ENCODE measurements around the gene NEK7. TPM values are rescaled to one million over a fixed set of nuclear protein-coding genes. Genes with fewer than 3 reads are reported as not detected.

Gene NEK7
- total RNA-seq, 3 donors from 2014 or later (not counting 1 experiment from before 2014, with no cell fraction given) = 34.1 to 57.5 (median 42.1) TPM

GRCh38 chr1:198162091-198162767 is 5.4 kb downstream of the NEK7 start:
- DNase-seq (peak in 1 of 2 donors; percentile 40), ATAC-seq (no peak)
- H3K4me1 ChIP-seq (ENCODE audit: control insufficient read depth, insufficient read depth, low read length) = peaks cover 49% of the 10 kb centered on the region
- H3K4me3 Mint-ChIP-seq = peak overlapping the region; percentile 2
- H3K27ac Mint-ChIP-seq = peak overlapping the region; percentile 89 to 96
- no peaks in the 10 kb centered on the region for H3K9me3 ChIP-seq (ENCODE audit: control insufficient read depth, insufficient read depth, low read length)
- H3K4me1 Mint-ChIP-seq = peaks cover 61 to 78% of the 10 kb centered on the region in 2 donors
- no peaks in the 10 kb centered on the region for H3K27me3 Mint-ChIP-seq (ENCODE audit: low read depth in 2 of 2)
- no peak for TF ChIP-seq CTCF (IDR thresholded peaks at IDR 0.05)
- no peak overlapping the region for H3K4me3 ChIP-seq (ENCODE audit: low read length)
- no peaks in the 10 kb centered on the region for H3K27me3 ChIP-seq (ENCODE audit: control insufficient read depth, insufficient read depth, low read length)
- 20% methylated on average over 1 of the region's 2 CpGs for WGBS (ENCODE audit: insufficient coverage)
- H3K9me3 Mint-ChIP-seq = no peaks in the 10 kb centered on the region
- H3K36me3 ChIP-seq (ENCODE audit: control insufficient read depth, insufficient read depth, low read length) = no peaks in the 10 kb centered on the region
- H3K36me3 Mint-ChIP-seq = no peaks in the 10 kb centered on the region
- intact Hi-C loops (cut with micrococcal nuclease) = loop anchor here (10.0 kb wide), 1 partner anchor 773 kb away; no protein-coding TSS in a partner anchor
- peak overlapping the region; percentile 62 for H3K27ac ChIP-seq (ENCODE audit: low read length)

GRCh38 chr1:198165927-198166647 is 9.3 kb downstream of the NEK7 start:
- H3K9me3 ChIP-seq (ENCODE audit: control insufficient read depth, insufficient read depth, low read length) = no peaks in the 10 kb centered on the region
- DNase-seq (peak in 1 of 2 donors; percentile 72), ATAC-seq (no peak)
- H3K36me3 ChIP-seq (ENCODE audit: control insufficient read depth, insufficient read depth, low read length) = no peaks in the 10 kb centered on the region
- Mint-ChIP-seq H3K9me3 (no peaks in the 10 kb centered on the region), H3K27ac (peak overlapping the region; percentile 94 to 96), H3K4me3 (peak overlapping the region; percentile 86), H3K4me1 (peaks cover 67 to 73% of the 10 kb centered on the region in 2 donors), H3K27me3 (ENCODE audit: low read depth in 2 of 2) (no peaks in the 10 kb centered on the region), H3K36me3 (no peaks in the 10 kb centered on the region)
- H3K27ac ChIP-seq (ENCODE audit: low read length) = peak overlapping the region; percentile 81
- H3K4me3 ChIP-seq (ENCODE audit: low read length) = no peak overlapping the region
- WGBS (ENCODE audit: insufficient coverage) = 48% methylated on average over 4 of the region's 5 CpGs
- H3K4me1 ChIP-seq (ENCODE audit: control insufficient read depth, insufficient read depth, low read length) = peaks cover 50% of the 10 kb centered on the region
- no peak for TF ChIP-seq CTCF (IDR thresholded peaks at IDR 0.05)
- intact Hi-C loops (cut with micrococcal nuclease) = loop anchor here (2.0 to 10.0 kb wide), 3 partner anchors 23 to 769 kb away; no protein-coding TSS in a partner anchor
- H3K27me3 ChIP-seq (ENCODE audit: control insufficient read depth, insufficient read depth, low read length) = no peaks in the 10 kb centered on the region

GRCh38 chr1:198166900-198167299 is 10.1 kb downstream of the NEK7 start:
- Histone ChIP-seq H3K27me3 (ENCODE audit: control insufficient read depth, insufficient read depth, low read length) (no peaks in the 10 kb centered on the region), H3K36me3 (ENCODE audit: control insufficient read depth, insufficient read depth, low read length) (no peaks in the 10 kb centered on the region), H3K4me3 (ENCODE audit: low read length) (no peak overlapping the region), H3K9me3 (ENCODE audit: control insufficient read depth, insufficient read depth, low read length) (no peaks in the 10 kb centered on the region), H3K27ac (ENCODE audit: low read length) (peak overlapping the region; percentile 81), H3K4me1 (ENCODE audit: control insufficient read depth, insufficient read depth, low read length) (peaks cover 56% of the 10 kb centered on the region)
- TF ChIP-seq CTCF (IDR thresholded peaks at IDR 0.05) = no peak
- Mint-ChIP-seq H3K36me3 (no peaks in the 10 kb centered on the region), H3K27ac (peak overlapping the region; percentile 94 to 96), H3K9me3 (no peaks in the 10 kb centered on the region), H3K27me3 (ENCODE audit: low read depth in 2 of 2) (no peaks in the 10 kb centered on the region), H3K4me1 (peaks cover 72% of the 10 kb centered on the region in 2 donors), H3K4me3 (peak overlapping the region; percentile 88)
- ATAC-seq (peak; percentile 1 to 12 (median 5)), DNase-seq (no peak)
- intact Hi-C loops (cut with micrococcal nuclease) = loop anchor here (1.0 to 10.0 kb wide), 4 partner anchors 8 to 768 kb away; no protein-coding TSS in a partner anchor
- WGBS (ENCODE audit: insufficient coverage) = 47% methylated on average over 2 of the region's 2 CpGs

All from natural killer cell (primary cell).